Left kidney (tissue), 2 donors: ENCODE results near the gene SLC16A2. TPM values are rescaled to one million over a fixed set of nuclear protein-coding genes. Genes with fewer than 3 reads are reported as not detected.
"Not testable (repeated sequence)": the region's sequence is repeated elsewhere in the genome, so short reads cannot be mapped to it uniquely, and the experiment has no call there.

Source experiments
- DNase-seq: peaks from one replicate; pipeline ENCODE4 v3.0.0-alpha.2; 2013
- polyA plus RNA-seq: library from polyadenylated mRNA; unstranded; fragments of 120-200 nt; gene quantifications from one replicate; pipeline ENCODE4 v1.2.1, GENCODE V29; 2013; ENCODE audit not compliant: insufficient read length

Gene SLC16A2
- polyA plus RNA-seq, 1 donor = 30.5 TPM

DNA sequence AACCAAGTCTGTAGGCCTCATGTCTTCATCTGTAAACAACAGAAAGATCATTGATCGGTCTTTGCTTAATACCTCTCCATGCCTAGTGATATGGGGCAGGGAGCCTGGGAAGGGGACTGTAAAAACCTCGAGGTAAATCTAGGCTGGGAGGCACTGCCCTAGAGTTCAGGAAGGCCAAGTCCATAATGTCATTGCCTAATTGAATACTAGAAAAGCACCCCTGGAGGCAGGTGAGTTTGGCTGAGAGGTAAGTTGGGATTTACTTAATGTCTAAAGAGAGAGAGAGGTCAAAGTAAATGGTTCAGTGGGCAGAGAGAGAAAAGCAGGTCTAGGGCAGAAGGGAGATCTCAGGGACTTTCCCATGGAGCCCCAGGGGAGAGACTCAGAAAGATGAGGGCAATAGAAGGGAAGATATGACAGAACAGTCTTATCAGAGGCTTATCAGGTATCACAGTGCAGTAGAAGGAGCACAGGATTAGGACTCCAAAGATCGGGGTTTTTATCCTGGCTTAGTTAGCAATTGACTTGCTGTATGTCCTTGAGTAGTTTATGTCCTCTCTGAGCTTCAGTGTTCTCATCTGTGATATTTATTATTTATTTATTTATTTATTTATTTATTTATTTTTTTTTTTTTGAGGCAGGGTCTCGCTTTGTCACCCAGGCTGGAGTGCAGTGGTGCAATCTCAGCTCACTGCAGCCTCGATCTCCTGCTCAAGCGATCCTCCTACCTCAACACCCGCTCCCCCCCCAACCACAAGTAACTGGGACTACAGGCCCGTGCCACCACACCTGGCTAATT is 85.2 kb downstream of the SLC16A2 start:
- DNase-seq = no peak

DNA sequence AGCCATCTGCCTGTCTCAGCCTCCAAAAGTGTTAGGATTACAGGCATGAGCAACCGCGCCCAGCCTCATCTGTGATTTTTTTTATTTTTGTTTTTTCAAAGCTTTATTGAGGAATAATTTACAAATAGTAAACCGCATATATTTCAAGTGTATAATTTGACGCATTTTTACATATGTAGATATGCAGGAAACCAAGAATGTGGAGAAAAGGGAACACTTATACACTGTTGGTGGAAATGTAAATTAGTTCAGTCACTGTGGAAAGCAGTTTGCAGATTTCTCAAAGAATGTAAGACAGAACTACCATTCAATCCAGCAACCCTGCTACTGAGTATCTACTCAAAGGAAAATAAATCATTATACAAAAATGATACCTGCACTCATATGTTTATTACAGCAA is 85.9 kb downstream of the SLC16A2 start:
- DNase-seq = no peak

GRCh38 chrX:74509989-74510388 is 88.7 kb downstream of the SLC16A2 start:
- DNase-seq = no peak

- DNase-seq = no peak
These were observed 89.1 kb downstream of the SLC16A2 start for GRCh38 chrX:74510401-74510800.

DNA sequence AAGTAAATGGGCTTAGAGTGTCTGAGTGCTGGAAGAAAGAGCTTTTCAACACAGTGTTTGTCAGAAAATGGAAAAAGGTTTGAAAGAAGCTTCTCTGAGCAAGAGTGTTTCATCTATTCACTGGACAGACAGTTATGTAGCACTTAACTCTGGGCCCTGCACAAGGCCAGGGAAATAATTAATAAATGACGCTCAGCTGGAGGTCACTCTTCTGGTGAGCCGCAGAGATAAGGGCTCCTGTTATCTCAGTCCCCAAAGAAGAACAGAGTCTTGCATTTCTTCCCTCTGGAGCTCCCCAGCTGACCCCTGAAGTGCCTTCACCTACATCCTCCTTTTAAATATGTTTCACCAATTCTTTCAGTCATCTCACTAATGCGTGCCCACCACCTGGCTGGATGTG is 90.4 kb downstream of the SLC16A2 start:
- no peak for DNase-seq

DNA sequence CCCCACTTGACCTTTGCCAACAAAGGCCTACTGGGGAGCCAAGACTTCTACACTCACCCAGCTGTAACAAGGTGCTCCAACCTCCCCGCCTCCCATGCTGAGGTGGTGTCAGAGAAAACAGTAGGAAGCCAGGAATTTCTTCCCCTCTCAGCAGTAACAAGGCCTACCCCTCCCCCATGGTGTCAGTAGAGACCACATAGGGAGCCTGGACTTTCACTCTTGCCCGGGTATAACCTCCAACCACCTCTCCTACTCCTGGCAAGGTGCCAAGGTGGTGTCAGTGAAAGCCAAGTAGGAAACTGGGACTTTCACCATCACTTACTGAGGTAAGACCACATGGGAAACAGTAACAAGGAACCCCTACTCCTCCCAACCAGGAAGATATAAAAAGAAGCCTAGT is 93.1 kb downstream of the SLC16A2 start:
- no peak for DNase-seq

GRCh38 chrX:74515356-74515755 is 94.1 kb downstream of the SLC16A2 start:
- DNase-seq = no peak

GRCh38 chrX:74516013-74516412 is 94.7 kb downstream of the SLC16A2 start:
- DNase-seq = not testable (repeated sequence)

GRCh38 chrX:74519870-74520269 is 98.6 kb downstream of the SLC16A2 start:
- DNase-seq = no peak

DNA sequence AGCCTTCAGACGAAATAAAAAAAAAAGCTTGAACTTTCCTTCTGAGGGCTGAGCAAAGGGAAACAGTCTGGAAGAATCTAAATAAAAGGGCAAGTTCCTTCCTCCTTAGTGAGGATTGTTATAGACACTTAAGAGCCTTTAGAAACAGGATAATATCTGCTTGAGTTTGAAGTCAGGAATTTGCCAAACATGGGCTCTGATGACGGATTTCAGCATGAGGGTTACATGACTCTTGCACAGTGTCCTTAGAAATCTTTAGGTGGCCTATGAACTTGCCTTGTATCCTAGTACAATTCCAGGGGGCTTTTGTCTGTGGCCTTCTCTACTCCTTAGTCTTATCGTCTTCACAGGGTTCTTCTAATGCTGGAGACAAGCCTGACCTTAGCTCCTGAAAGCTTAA is 99.0 kb downstream of the SLC16A2 start:
- DNase-seq = no peak

DNA sequence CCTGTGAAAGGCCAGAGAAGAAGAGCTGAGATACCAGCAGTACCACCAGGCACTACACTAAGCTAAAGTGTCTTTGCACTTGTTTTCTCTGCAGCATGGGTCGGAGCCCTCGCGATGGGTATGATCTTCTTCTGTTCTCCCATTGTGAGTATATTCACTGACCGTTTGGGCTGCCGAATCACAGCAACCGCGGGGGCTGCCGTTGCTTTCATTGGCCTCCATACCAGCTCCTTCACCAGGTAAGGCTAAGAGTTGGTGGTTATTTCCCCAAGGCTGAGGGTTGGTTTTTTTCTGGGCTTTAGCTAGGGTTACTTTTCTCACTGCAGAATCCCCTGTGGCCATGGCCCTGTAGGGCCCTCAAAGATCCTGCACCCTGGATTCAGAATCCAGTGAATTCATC is 99.6 kb downstream of the SLC16A2 start:
- no peak for DNase-seq

DNA sequence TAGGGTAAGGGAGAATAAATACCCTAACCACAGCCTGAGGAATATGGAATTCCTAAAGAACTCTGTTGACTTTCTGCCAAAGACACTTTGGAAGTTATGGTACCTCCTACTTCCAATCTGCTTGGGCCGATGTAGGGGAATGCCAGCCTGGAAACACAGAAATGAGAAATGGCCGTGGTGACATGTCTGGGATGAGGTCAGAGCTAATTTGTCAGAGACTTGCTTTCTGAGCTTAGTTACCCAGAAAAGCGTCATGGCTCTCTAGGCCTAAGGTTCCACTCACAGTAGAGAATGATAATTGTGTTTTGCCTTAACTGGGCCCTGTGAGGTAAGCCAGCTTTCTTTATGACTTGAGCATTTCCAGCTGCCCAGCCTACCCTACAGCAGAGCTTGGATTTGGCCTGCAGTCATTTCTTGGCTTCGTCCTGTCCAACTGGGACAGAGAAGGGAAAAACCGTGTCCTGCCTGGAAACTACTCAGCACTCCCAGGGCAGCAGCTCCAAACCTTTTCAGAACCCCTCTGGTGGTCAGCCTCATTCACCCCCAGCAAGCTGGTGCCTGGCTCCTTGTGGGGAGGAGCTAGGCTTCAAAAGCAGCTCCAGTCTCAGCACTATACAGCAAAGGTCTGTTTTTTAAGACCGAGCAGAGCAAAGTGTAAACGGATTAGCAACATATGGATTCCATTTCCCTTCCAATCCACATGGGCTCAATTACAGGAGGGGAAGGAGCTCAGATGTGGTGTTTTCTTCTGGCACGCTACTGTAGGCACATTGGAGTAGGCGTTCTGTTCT is 100.9 kb downstream of the SLC16A2 start:
- peak; percentile 25 for DNase-seq

DNA sequence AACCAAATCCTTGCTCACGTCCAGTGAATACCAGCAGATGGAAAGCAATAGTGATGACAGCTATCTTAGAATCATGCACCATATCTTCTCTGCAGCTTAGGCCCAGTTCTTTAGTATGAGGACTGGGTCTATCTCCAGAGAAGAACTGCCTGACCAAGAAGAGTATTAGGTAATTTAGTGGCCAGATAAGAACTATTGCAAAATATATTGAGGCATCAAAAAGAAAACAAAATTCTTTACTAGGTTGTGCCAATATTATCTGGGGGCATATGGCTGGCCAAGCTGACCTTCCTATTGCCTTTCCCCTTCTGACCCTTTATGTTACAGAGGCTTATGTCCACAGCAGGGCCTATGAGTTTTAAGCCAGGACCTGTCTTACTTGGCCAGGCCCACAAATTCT is 101.9 kb downstream of the SLC16A2 start:
- no peak for DNase-seq

DNA sequence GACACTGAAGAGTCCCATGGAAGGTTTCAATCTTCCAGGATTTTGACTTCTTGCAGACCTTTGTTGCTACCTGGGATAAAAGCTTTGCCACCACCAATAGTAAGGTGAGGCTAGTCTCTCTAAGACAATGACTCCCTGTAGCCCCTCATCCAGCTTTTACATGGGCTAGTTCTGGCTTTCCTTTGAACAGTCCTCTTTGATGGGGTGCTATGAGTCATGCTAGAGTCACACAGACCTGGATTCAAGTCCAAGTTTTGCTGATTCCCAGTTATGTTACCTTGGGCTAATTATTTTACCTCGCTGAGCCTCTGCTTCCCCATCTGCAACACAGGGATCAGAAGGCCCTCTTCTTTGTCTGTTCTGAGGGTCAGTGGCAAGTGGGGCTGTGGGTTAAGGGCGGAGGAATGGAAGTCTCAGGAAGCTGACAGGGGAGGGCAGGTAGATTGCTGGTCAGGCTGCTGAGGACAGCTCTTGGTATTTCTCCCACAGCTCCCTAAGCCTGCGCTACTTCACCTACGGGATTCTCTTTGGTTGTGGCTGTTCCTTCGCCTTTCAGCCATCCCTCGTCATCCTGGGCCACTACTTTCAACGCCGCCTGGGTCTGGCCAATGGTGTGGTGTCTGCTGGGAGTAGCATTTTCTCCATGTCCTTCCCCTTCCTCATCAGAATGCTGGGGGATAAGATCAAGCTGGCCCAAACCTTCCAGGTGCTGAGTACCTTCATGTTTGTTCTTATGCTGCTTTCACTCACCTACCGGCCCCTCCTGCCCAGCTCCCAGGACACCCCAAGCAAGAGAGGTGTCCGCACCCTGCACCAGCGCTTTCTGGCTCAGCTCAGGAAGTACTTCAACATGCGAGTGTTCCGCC is 102.8 kb downstream of the SLC16A2 start:
- no peak for DNase-seq

GRCh38 chrX:74525116-74525515 is 103.8 kb downstream of the SLC16A2 start:
- no peak for DNase-seq

DNA sequence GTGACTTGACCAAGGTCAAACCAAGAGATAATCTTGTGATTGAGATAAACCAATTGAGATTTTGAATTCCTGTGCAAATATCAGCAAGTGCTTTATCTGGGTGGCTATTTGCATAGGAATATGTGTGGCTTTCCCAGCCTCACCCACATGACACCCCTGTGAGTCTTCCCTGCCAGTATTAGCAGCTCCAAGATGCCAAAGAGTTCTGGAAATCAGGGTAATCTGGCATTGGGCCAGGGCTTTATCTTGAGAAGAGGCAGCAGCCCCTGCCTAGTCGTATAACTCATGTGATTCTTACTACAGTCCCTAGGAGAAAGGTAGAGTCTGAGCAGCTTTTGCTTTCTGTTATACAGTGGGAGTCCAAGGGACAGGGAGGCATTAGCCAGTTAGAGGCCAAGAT is 105.5 kb downstream of the SLC16A2 start:
- no peak for DNase-seq

GRCh38 chrX:74527350-74527749 is 106.1 kb downstream of the SLC16A2 start:
- DNase-seq = no peak

DNA sequence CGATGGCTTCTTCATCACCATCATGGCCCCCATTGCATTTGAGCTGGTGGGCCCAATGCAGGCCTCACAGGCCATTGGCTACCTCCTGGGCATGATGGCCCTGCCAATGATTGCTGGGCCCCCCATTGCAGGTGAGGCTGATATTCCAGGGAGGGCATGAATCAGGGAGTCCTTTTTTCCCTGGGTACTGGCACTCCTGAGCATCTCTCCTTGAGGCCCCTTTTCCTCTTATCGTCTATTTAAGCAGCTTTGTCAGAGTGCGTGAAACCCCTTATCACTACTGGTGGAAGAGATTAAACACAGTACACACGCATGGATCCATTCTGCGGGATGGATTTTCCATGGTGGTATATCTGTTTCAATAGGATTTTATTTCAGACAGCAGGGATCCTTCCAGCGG is 108.0 kb downstream of the SLC16A2 start:
- no peak for DNase-seq

DNA sequence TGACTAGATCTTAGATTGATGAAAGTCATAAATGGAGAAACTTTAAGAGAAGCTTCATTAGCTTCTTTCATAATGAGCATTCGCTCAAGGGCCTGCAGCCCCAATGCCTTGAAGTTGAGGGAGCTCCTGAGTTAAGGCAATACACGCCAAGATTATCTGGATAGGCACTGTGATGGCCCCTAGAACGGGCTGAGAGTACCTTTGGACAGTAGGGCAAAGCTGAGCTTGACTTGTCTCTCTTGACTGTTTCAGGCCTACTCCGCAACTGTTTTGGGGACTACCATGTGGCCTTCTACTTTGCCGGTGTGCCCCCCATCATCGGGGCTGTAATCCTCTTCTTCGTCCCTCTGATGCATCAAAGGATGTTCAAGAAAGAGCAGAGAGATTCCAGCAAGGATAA is 109.8 kb downstream of the SLC16A2 start:
- no peak for DNase-seq

- no peak for DNase-seq
These were observed 113.3 kb downstream of the SLC16A2 start for GRCh38 chrX:74534569-74535038.

GRCh38 chrX:74535086-74535407 is 113.8 kb downstream of the SLC16A2 start:
- DNase-seq = no peak

DNA sequence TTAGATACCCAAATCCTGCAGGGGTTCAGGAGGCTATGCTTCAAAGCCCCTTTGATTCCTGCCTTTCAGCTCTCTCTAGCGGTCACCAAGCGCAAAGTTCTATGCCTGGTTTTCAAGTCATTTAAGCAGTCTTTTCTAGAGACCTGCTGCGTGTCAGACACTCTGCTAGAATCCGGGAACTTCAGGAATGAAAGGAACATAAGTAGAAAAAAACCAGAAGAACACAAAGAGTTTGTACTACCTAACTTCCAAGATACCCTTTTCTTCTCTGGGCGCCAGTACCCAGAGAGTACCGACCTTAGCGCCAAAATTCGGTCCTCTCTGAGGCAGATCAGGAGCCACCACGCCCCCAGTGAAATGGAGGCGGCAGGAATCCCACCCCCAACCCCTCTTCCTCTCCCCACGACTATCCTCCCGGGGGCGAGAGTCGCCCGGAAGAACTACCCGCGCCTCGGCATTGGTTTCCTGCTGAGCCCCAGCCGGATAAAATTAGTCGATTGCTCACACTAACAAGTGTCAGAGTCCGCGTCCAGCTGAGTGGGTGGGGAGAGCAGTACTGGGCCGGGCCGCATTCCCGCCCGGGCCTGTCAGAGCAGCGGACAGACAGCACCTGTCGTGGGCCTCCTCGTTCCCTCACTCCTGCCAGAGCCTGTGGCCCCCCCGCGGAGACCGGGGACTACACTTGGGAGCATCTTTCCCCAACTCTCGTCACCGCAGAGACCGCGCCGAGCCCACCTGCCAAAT is 114.3 kb downstream of the SLC16A2 start:
- DNase-seq = peak; percentile 56
